GM19351 (cell line): ENCODE data around the gene ANXA6.

Source experiments
- ATAC-seq: cut with Tn5 transposase; IDR thresholded peaks from one replicate; pipeline ENCODE4 v1.9.1; 2021; ENCODE audit warnings: mild to moderate bottlenecking, moderate library complexity; ENCODE audit not compliant: unreplicated experiment

The ANXA6 gene

DNA sequence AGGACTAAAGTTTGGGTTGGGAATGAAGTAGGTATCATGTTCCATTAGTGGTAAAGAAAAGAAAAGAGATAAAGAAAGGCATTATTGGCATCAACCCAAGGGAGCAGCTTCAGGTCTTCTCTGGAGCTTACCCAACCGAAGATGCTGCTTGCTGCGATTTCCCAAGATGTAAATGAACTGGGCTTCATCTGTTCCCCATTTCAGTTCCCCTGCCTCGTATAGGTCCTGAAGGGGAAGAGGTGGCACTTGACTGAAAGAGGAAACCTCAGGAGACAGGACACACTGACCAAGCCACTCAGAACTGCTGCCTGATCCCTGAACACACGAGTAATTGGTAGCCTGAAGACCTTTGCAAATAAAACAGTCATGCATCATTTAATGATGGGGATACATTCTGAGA is 24.6 kb downstream of the ANXA6 start:
- no peak for ATAC-seq

DNA sequence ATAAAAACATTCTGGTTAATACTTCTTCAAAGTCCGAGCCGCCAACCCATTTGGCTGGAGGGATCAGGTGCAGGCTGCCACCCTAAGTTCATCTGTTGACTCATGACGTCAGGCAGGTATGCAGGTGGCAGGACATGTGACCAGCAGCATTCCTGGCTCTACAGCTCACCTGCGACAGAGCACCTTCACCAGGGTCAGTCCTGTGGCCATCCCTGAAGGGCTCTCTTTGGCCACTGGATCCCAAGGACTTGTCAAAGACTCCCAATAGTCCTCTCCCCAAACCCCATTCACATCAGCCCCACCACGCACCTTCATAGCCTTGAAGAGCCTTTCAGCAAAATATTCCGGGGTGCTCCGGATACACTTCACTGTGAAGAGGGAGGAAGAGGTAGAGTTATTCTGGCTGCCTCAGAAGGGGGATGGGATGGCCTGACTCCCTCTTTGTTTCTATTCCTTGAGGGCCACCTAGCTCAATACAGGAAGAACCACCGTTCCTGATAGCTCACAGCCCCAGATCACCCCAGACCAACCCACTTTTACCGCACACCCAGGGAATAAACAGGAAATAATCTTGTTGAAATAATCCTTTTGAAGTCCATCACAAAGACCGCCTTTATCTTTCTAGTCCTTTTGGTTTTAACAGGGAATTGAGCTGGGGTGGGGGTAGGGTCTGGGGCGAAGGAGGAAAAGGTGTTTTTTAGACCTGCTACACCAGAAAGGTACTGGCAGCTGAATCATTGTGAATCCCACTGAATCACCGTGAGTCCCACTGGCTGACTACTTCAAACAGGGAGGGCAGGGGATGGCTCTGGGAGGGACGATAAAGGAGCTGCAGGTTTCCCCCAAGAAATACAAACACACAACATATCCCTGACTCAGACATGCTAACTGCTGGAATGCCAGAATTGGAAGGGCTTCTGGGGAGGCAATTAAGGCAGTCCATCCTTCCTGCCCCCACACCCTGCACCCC is 26.4 kb downstream of the ANXA6 start:
- ATAC-seq: no peak

DNA sequence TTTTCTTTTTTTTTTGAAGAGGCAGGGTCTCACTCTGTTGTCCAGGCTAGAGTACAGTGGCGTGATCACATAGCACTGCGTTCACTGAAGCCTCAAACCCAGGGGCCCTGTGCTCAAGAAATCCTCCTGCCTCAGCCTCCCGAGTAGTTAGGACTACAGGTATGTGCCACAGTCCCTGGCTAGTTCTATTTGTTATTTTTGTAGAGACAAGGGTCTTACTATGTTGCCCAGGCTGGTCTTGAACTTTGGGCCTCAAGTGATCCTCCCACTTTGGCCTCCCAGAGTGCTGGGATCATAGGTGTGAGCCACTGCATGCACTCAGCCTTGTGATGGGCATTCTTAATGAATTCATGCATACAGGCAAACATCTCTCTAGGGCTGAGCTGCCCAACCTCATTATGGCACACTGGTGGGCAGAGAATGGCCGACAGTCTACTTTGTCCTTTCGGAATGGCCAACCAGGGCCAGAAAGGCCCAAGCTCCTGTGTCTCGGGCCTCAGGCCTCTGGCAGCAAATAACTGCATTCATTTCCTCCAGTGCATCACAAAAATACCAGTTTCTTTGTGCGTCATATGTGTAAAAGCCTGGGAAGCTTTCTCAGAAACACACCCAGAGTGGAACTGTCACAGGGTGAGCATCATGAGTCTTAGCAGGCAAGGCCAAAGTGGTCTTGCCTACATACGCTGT is 27.2 kb downstream of the ANXA6 start:
- ATAC-seq: no peak

DNA sequence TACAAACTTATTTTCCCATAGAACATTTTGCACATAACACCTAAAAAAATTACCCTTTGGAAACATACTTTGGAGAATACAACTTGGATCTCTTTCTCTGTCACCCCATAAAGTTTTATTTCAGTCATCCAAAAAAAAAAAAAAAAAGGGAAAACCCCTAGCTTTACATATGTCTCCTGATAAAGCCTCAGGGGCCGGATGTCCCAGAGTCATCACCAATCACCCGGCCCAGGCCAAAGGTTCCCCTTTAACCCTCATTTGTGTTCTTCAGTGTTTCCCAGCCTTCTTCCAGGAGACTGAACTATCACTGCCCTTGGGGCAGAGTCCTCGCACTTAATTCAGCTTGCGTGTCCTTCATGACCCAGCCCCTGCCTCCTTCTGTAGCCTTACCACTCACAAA is 28.8 kb downstream of the ANXA6 start:
- no peak for ATAC-seq

DNA sequence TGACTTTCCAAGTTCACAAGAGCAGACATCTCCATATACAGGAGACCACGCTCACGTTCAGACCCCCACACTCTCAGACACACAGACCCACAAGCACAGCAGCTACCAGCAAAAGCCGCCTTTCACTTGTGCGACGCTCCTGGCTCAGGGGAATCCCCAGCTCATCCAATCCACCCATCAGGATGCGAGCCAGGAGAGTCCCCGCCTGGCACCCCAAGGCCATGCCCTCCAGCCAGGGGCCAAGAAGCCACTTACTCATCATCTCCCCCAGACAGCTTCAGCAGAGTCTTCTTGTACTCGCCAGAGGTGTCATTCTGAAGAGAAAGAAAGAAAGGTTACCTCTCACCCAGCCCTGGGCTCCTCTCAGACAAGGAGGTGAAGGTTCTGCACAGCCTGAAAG is 29.7 kb downstream of the ANXA6 start:
- ATAC-seq: no peak

DNA sequence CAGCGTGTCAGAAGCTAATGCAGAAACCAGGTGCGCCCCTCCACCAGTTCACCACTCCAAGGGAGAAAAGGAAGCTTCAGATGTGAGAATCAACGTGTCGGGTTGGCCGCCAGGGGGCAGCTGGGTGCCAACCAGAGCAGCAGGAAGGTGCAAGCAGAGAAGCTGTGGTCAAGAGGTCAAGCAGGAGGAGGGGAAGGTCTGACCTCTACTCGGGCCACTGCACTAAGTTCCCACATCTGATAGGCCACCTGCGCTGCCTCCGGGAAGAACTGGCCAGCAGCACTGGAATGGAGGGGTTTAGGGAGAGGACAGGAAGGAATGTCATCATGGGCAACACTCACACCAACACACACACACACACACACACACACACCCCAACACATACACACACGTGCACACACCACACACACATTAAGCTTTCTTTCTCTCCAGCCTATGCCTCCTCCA is 31.4 kb downstream of the ANXA6 start:
- no peak for ATAC-seq

DNA sequence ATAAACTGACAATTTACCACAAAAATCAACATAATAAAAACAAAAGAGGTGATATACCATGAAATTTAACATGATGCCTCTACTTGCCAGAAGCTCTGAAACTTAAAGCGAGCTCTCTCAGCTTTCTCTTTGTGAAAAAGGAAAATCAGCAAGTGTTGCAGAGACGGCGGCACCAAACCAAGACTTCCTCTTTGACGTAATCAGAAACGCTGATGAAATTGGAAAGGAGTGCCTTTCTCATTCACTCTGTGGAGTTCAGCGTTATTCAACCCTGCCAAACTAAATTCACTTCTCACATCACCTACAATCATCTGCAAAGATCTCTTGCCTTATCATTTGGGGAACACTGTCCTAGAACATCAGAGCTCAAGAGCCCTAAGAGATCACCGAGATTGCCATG is 32.2 kb downstream of the ANXA6 start:
- ATAC-seq: peak; percentile 32

DNA sequence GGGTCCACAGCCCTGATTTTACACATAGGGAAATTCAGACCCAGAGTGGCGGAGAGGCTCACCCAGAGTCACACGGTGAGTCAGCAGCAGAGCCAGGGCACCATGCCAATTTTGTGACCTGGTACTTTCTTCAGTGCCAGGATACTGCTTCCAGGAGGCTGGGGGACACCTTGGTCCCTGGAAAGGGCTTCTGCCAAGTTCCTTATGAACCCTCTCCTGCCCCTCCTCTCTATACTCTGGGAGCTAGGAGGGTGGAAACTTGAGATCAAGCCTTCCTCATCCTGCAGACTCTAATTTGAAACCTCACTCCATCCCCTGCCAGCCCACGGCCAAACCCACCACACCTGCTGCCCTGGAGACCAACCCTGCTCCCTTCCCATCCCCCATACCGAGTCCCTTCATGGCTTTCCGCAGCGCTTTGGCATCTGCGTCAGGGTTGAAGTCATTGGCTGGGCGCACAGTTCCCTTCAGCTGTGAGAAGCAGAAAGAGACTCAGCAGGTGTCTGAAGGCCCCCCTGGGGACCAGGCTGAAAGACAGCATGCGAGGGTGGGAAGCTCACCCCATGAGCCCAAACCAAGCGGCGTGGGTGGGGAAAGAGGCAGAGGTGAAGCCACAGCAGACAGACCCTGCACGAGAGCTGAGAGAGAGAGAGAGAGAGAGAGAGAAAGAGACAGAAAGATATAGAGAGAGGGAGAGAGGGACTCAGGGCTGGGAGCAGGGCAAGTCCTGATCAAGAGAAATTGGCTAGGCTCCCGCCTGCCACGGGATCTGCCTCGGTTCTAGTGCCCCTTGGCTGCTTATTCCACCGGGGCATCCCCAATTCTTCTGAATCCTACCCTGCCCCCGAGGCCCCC is 33.5 kb downstream of the ANXA6 start:
- ATAC-seq: peak; percentile 86

DNA sequence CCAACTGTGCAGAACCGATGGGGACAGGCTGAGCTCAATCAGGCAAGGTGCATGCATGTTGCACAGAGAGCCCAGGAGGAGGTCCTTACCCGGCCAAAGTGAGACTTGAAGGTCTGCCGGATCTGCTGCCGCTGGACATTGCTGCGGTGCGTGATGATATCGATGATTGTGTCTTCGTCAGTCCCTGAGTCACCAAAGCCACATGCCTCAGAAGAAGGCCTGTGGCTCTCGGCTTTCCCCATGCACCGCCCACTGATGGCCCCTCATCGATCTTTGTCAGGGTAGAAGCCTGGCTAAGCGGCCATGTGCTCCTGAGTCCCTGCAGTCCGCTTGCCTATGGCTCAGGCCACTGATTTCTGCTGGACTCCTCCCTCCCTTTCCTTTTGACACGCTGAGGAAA is 34.8 kb downstream of the ANXA6 start:
- no peak for ATAC-seq

DNA sequence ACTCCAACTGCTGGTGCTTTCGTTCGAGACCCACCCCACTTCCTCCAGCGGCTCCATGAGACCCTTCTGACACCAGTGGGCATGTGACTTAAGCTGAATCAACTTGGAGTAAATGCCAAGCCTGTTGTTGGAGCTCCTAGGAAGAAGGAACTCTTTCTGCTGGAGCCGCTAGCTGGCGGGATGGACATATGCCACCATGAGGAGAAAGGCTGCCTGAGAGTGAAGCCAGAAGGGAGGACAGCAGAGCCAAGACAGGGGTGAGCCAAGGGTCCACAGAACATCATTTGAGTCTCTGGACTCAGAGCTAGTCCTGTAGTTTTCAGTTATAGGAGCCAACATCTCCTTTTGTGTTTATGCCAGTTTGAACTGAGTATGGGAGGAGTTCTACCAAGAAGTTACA is 35.9 kb downstream of the ANXA6 start:
- ATAC-seq: no peak

DNA sequence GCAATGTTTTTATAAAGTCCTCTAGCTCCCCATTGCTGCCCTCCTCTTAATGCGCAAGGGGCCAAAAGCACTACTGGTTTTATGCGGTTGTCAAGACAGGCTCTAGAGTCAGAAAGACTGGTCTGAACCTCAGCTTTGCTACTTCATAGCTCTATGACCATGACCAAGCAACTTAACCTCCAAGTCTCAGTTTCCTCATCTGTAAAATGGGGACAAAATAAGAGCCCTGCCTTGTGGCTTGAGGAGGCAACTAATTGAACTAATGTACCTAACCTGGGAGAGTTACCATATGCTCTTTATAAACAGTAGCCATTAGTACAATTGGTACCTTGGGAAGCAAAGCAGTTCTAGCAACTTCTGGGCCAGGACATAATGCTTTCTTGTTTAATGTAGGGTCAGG is 36.5 kb downstream of the ANXA6 start:
- no peak for ATAC-seq

DNA sequence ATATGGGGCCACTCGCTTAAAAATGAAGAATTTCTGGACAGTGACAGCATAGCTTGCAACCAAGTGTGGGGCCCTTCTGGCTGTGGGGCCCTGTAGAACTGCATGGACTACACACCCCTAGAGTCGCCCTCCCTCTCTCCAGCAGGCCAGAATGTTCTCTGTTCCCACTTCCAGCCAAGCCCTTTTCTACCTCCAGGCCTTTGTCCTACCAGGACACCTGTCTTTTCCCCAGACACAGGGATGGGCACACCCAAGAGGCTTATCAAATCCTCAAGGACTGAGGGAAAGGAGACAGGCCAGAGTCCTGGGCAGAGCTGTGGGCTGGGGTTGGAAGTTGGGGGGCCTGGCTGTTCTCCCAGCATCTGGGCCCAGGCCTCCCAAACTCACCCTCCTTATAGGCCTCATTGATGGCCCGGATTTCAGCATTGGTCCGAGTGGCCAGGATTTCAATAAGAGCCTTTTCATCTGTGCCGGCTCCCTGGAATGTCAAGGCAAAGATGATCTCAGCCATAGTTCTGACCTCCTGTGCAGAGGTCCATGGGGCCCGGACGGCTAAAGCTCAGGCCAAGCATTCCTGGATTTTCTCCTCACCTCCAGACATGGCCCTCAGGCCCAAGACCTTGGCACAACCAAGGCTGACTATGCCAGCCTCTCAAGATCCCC is 38.5 kb downstream of the ANXA6 start:
- ATAC-seq: no peak

DNA sequence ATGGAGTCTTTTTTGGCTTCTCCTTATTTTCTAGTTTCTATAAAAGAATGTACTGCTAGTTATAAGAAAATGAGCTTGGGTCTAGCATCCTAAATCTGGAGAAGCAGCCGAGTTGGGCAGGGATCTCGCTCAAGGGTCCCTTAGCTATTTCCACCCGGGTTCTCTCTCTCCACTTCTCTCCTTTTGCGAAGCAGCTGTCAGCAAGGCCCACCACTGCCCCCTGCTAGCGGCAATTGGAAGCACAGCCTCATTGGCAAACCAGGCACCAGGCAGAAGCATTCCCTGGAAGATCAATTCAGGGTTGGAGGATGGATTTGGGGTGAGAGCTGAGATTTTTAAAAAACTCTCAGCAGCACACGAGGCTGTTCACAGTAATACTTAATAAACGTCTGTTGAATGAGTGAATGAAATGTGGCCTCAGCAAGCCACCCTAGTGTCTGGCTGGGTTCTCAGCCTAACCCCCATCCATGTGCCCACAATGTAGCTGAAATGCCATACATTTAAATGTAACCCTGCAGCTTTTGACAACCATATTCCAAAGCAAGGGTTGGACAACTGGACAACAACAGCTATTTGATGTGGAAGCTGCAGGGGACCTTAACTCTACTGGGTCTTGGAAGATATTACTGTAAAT is 42.2 kb downstream of the ANXA6 start:
- ATAC-seq: peak; percentile 42

DNA sequence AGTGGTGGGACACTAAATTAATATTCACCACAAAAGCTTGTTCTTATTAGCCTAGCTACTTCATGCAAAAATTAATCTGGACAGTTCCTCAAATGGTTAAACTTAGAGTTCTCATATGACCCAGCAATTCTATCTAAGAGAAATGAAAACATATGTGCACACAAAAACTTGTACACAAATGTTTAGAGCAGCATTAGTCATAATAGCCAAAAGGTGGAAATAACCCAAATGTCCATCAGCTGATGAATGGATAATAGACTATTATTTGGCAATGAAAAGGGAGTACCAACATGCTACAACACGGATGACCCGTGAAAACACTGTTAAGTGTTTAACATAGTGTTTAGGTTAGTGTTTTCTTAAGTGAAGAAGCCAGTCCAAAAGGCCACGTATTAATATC is 43.9 kb downstream of the ANXA6 start:
- ATAC-seq: peak; percentile 34

DNA sequence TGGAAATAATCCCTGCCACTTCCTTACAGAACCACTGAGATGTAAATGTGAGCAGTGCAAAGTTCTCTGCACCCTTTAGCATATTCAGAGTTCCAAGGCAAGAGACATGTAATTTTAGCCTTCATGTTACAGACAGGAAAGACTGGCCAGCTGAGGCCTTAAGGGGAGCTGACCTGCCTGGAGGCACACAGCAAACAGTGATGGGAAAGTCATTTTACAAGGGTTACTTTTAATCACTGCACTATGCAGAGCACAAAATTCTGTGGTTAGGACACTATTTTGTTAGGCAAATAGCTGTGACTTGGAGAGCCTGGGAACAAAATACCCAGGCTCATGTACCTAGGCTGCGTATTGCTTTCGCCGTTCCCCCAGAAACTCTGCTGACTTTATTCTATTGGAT is 46.6 kb downstream of the ANXA6 start:
- no peak for ATAC-seq

DNA sequence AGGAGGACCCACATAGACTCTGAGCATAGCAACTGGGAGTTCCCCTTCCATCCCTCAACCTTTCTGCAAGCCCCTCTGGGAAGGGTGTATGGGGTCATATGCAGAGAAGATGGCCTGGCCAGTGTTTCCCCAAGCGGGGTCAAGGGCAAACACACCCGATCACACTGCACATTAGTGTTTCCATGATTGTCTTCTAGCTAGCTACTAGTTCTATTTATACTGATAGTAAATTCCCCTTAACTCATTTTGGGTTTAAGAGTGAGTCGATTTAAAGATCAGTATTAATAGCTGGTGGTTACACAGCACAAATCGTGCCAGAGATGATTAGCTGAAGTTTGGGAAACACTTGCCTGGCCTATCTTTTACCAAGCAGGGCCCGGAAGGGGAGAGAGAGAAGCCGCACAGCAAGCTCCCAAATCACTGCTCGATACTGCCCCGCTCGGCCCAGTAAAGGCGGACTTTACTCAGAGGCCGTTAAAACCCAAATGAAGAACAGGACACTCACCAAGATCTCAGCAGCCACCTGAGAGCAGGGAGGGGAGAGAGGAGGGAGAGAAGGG is 47.4 kb downstream of the ANXA6 start:
- peak; percentile 46 for ATAC-seq

DNA sequence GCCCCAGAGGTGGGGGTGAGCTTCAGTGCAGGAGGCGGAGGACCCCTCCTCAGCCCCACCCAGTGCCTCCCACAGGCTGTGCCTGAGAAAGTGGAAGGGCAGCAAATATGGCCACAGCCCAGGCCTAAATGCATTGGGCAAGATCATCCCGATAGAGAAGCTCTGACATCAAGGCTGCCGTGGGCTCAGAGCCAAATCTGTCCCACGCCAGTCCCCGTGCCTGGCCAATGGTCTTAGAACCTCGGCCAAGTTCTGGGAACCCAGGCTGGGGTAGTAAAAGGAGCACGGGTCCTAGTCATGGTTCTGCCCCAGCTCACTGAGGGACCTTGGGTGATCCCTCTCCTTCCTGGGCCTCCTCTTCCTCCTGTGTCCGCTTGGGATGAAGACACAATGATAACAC is 49.0 kb downstream of the ANXA6 start:
- no peak for ATAC-seq

DNA sequence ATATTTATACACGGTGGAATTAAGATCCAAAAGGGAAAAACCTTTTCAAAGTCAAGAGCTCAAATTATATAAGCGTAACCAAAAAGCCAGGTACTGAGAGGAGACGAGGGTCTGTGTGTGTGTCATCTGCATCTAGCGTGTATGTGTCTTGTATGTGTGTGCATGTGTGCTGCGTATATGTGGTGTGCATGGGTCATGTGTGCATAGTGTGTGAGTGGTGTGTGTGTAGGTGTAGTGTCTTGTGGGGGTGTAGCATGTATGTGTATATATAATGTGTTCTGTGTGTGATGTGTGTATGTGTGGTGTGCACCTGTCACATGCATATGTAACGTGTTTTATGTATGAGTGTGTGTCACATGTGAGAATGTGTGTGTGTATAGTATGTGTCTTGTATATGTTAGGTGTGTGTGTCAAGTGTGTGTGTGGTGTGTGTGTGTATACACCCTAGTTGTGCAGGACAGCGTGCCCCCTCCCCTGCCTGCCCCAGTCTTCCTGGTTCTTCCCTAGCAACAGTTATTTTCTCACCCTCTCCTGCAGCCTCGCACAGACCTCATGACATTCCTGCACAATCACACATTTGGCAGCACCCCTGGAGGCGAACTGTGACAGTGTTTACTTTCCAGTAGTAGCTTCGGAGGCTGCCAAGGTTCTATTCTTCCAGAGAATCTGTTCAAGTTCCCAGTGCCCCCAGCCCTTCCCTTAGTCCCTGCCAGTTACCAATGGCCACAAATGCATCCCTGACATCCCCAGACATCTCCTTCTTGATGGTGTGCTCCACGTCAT is 49.6 kb downstream of the ANXA6 start:
- no peak for ATAC-seq

DNA sequence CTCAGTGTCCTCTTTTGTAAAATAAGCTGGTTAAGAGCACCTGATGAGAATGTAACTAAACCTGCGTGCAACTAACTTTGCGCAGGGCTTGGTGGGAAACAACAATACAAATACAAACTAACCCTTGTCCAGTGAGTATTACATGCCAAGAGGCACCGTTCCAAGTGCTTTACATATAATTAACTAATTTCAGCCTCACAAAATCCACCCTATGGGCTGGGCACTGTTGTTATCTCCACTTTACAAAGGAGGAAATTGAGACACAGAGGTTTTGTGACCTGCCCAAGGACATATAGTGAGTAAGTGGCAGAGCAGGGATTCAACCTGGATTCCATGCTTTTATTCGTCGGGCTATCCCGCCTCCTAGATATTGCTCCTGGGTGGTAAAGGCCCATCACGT is 50.5 kb downstream of the ANXA6 start:
- ATAC-seq: no peak
